Suprapubic skin (tissue), 4 donors: ENCODE results near the gene RASSF10. TPM values are rescaled to one million over a fixed set of nuclear protein-coding genes. Genes with fewer than 3 reads are reported as not detected.

Experiments used
- DNase-seq, 2 donors: peaks; one replicate each; pipeline ENCODE4 v3.0.0-alpha.2; 2019; ENCODE audit warnings: low spot score in 2 of 2
- H3K27ac ChIP-seq: fragments of 200-600 bp; sonication (generic); one replicate; pipeline ENCODE4 v1.5.1; 2019
- H3K27me3 ChIP-seq: fragments of 200-600 bp; sonication (generic); one replicate; pipeline ENCODE4 v1.5.1; 2019
- H3K36me3 ChIP-seq: fragments of 200-600 bp; sonication (generic); one replicate; pipeline ENCODE4 v1.5.1; 2019
- H3K4me1 ChIP-seq: fragments of 200-600 bp; sonication (generic); one replicate; pipeline ENCODE4 v1.5.1; 2019
- H3K4me3 ChIP-seq: fragments of 200-600 bp; sonication (generic); one replicate; pipeline ENCODE4 v1.5.1; 2019; ENCODE audit warnings: mild to moderate bottlenecking
- H3K9me3 ChIP-seq: fragments of 200-600 bp; sonication (generic); one replicate; pipeline ENCODE4 v1.5.1; 2019
- EP300 ChIP-seq: sonication (generic); formaldehyde crosslinking; IDR thresholded peaks from one replicate; pipeline ENCODE4 v1.6.1; 2017; ENCODE audit warnings: antibody characterized with exemption
- POLR2A ChIP-seq, 2 donors: fragments of 450-650 bp; IDR thresholded peaks; one replicate each; pipeline ENCODE4 v1.6.1; 2017; ENCODE audit warnings: antibody characterized with exemption in 2 of 2, mild to moderate bottlenecking in 2 of 2, moderate library complexity in 2 of 2
- POLR2AphosphoS5 ChIP-seq, 3 donors: sonication (generic); formaldehyde crosslinking; IDR thresholded peaks; one replicate each; pipeline ENCODE4 v1.6.1; 2017; ENCODE audit warnings: antibody characterized with exemption in 3 of 3
- WGBS: methylation state at CpG from one replicate; pipeline ENCODE4 v1.1.5; 2018; 5-methylcytosine and 5-hydroxymethylcytosine counted together
- total RNA-seq, 4 donors: library from RNA; depleted of rRNA; stranded (reverse); fragments of >200 nt; gene quantifications; one replicate each; pipeline ENCODE4 v1.1.0, GENCODE V29; 2016
- TF ChIP-seq, protein P1 (sequence below), 2 donors: fragments of 200-600 bp in 1 of 2; fragments of 450-650 bp in 1 of 2; sonication (generic) in 1 of 2; IDR thresholded peaks; one replicate each; pipeline ENCODE4 v1.5.1; 2016 to 2019; ENCODE audit warnings: antibody characterized with exemption in 2 of 2, mild to moderate bottlenecking in 1 of 2, moderate library complexity in 1 of 2

RASSF10 gene
- total RNA-seq, 4 donors from 2014 or later: 7.1 to 22.0 (median 8.4) TPM

DNA sequence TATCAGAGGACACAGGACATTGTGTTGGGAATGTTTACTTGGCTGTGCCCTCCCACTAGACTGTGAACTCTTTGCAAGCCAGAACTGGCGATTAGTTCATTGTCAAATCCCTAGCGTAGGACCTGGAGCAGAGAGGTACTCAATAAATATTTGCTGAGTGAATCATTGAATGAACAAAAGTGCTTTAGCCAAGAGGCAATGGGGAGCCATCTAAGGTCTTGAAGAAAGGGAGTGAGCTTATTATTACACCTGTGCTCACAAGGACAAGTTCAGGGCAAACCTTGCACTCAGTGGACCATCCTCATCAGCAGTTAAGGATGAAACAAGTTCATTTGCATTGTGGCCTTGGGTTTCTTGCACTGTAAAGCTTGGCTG lies 1.1 kb upstream of the RASSF10 start:
- H3K27ac ChIP-seq: peak overlapping the region; percentile 81
- TF ChIP-seq POLR2AphosphoS5 (IDR thresholded peaks at IDR 0.05) (no peak), EP300 (no peak), POLR2A (IDR thresholded peaks at IDR 0.05) (no peak)
- TF ChIP-seq, protein P1, sequence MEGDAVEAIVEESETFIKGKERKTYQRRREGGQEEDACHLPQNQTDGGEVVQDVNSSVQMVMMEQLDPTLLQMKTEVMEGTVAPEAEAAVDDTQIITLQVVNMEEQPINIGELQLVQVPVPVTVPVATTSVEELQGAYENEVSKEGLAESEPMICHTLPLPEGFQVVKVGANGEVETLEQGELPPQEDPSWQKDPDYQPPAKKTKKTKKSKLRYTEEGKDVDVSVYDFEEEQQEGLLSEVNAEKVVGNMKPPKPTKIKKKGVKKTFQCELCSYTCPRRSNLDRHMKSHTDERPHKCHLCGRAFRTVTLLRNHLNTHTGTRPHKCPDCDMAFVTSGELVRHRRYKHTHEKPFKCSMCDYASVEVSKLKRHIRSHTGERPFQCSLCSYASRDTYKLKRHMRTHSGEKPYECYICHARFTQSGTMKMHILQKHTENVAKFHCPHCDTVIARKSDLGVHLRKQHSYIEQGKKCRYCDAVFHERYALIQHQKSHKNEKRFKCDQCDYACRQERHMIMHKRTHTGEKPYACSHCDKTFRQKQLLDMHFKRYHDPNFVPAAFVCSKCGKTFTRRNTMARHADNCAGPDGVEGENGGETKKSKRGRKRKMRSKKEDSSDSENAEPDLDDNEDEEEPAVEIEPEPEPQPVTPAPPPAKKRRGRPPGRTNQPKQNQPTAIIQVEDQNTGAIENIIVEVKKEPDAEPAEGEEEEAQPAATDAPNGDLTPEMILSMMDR (IDR thresholded peaks at IDR 0.05): no peak
- DNase-seq: no peak

GRCh38 chr11:13009476-13009920 lies 382 bp downstream of the RASSF10 start:
- no peak for DNase-seq
- H3K4me1 ChIP-seq: peaks cover 29% of the 10 kb centered on the region
- TF ChIP-seq, protein P1 (IDR thresholded peaks at IDR 0.05): no peak
- TF ChIP-seq EP300: no peak
- TF ChIP-seq POLR2A (IDR thresholded peaks at IDR 0.05): no peak
- peaks cover 68% of the 10 kb centered on the region for H3K27me3 ChIP-seq
- H3K36me3 ChIP-seq: no peaks in the 10 kb centered on the region
- H3K27ac ChIP-seq: peak overlapping the region; percentile 81
- peak overlapping the region; percentile 63 for H3K4me3 ChIP-seq
- no CpG with 5 or more reads among the region's 48 CpGs for WGBS
- no peaks in the 10 kb centered on the region for H3K9me3 ChIP-seq

More for the DNA sequence above, 1.1 kb upstream of the RASSF10 start:
- Histone ChIP-seq H3K9me3 (no peaks in the 10 kb centered on the region), H3K4me3 (peak overlapping the region; percentile 63), H3K36me3 (no peaks in the 10 kb centered on the region), H3K27me3 (peaks cover 61% of the 10 kb centered on the region), H3K4me1 (peaks cover 29% of the 10 kb centered on the region)
- WGBS: 50% methylated on average over 2 of the region's 2 CpGs

GRCh38 chr11:13009921-13010748 lies 1.0 kb downstream of the RASSF10 start:
- Histone ChIP-seq H3K27ac (peak overlapping the region; percentile 81), H3K9me3 (no peaks in the 10 kb centered on the region), H3K4me1 (peaks cover 29% of the 10 kb centered on the region), H3K4me3 (peak overlapping the region; percentile 63), H3K36me3 (no peaks in the 10 kb centered on the region), H3K27me3 (peaks cover 68% of the 10 kb centered on the region)
- 2% methylated on average over 54 of the region's 94 CpGs for WGBS
- peak in 1 of 2 donors; percentile 64 for DNase-seq
- TF ChIP-seq POLR2AphosphoS5 (IDR thresholded peaks at IDR 0.05) (no peak), EP300 (no peak), POLR2A (IDR thresholded peaks at IDR 0.05) (no peak)
- TF ChIP-seq, protein P1 (IDR thresholded peaks at IDR 0.05): no peak

GRCh38 chr11:13010749-13011465 lies 1.8 kb downstream of the RASSF10 start:
- Histone ChIP-seq H3K4me1 (peaks cover 29% of the 10 kb centered on the region), H3K4me3 (peak overlapping the region; percentile 63), H3K27ac (peak overlapping the region; percentile 81), H3K36me3 (no peaks in the 10 kb centered on the region), H3K9me3 (no peaks in the 10 kb centered on the region), H3K27me3 (peaks cover 68% of the 10 kb centered on the region)
- TF ChIP-seq POLR2AphosphoS5 (IDR thresholded peaks at IDR 0.05) (no peak), EP300 (no peak), POLR2A (IDR thresholded peaks at IDR 0.05) (no peak)
- TF ChIP-seq, protein P1 (IDR thresholded peaks at IDR 0.05): no peak
- 9% methylated on average over 15 of the region's 37 CpGs for whole genome bisulfite sequencing
- DNase-seq: peak in 1 of 2 donors; percentile 63
